ENCODE results near the gene POU6F2. TPM values are rescaled to one million over a fixed set of nuclear protein-coding genes. Genes with fewer than 3 reads are reported as not detected.

The POU6F2 gene
- total RNA-seq, 4 donors from 2014 or later, result not detected

DNA sequence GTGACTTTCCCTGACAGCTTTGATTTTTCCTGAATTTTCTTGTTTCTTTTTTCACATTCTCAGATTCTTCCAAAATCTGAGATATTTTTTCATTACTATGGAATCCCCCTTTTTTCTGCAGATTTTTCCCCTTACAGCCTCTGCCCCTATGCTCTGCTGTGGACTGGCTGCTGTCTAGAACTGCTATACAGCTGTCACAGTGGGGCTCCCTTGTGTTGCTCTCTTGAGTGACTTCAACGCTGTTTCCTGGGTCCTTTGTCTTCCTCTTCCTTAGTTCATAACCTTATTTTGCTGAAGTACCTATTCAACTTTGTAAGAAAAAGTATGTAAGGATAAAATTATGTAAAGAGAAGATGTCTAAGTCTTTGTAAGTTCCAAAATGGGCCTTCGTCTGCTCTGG, 354.4 kb downstream of the POU6F2 start:
- H3K4me3 ChIP-seq, result no peak overlapping the region
- H3K4me1 ChIP-seq, result no peaks in the 10 kb centered on the region
- intact Hi-C loops (cut with DNase I), result no loop called here
- H3K9me3 ChIP-seq, result no peaks in the 10 kb centered on the region
- TF ChIP-seq EP300 (IDR thresholded peaks at IDR 0.05) (no peak), POLR2AphosphoS5 (IDR thresholded peaks at IDR 0.05) (no peak), POLR2A (IDR thresholded peaks at IDR 0.05; ENCODE audit: low read depth) (no peak)
- TF ChIP-seq, protein P1, sequence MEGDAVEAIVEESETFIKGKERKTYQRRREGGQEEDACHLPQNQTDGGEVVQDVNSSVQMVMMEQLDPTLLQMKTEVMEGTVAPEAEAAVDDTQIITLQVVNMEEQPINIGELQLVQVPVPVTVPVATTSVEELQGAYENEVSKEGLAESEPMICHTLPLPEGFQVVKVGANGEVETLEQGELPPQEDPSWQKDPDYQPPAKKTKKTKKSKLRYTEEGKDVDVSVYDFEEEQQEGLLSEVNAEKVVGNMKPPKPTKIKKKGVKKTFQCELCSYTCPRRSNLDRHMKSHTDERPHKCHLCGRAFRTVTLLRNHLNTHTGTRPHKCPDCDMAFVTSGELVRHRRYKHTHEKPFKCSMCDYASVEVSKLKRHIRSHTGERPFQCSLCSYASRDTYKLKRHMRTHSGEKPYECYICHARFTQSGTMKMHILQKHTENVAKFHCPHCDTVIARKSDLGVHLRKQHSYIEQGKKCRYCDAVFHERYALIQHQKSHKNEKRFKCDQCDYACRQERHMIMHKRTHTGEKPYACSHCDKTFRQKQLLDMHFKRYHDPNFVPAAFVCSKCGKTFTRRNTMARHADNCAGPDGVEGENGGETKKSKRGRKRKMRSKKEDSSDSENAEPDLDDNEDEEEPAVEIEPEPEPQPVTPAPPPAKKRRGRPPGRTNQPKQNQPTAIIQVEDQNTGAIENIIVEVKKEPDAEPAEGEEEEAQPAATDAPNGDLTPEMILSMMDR (IDR thresholded peaks at IDR 0.05), result no peak
- DNase-seq (ENCODE audit: extremely low spot score), result no peak
- H3K27ac ChIP-seq (replicated peaks in 1 of 4), result no peak overlapping the region
- WGBS, result 79% methylated on average over 2 of the region's 2 CpGs
- H3K27me3 ChIP-seq, result peaks cover 0 to 4% (median 0%) of the 10 kb centered on the region in 4 donors
- no peaks in the 10 kb centered on the region for H3K36me3 ChIP-seq

GRCh38 chr7:39333701-39334100, 356.0 kb downstream of the POU6F2 start:
- intact Hi-C loops (cut with DNase I), result no loop called here
- no peak for TF ChIP-seq POLR2A (IDR thresholded peaks at IDR 0.05; ENCODE audit: low read depth)
- no peak for TF ChIP-seq POLR2AphosphoS5 (IDR thresholded peaks at IDR 0.05)
- TF ChIP-seq EP300 (IDR thresholded peaks at IDR 0.05), result no peak
- TF ChIP-seq, protein P1 (IDR thresholded peaks at IDR 0.05), result no peak
- no peak for DNase-seq (ENCODE audit: extremely low spot score)
- Histone ChIP-seq H3K27me3 (peaks cover 0 to 13% (median 0%) of the 10 kb centered on the region in 4 donors), H3K27ac (replicated peaks in 1 of 4) (no peak overlapping the region), H3K4me3 (no peak overlapping the region), H3K36me3 (no peaks in the 10 kb centered on the region), H3K9me3 (no peaks in the 10 kb centered on the region), H3K4me1 (no peaks in the 10 kb centered on the region)
- WGBS, result 89% methylated on average over 1 of the region's 1 CpG

DNA sequence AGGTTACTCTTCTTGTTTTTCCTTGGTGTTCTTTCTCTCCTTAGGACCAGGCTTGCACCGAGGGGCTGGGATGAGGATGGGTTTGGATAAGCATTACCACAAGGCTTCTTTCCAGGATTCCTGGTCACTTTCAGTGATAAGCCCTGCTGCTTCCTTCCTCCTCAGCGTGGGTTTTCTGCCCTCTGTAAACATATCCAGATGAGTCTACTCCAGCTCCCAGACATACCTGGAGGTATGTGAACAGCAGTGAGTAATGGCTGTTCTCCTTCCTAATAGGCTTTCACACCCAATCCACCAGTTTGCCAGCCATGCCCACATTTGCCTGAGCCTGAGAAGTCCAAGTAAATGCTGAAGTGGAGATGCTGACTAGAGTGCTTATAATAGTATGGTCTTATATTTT, 358.7 kb downstream of the POU6F2 start:
- intact Hi-C loops (cut with DNase I), result no loop called here
- Histone ChIP-seq H3K36me3 (no peaks in the 10 kb centered on the region), H3K4me3 (no peak overlapping the region), H3K4me1 (peaks cover 0 to 3% (median 0%) of the 10 kb centered on the region in 4 donors), H3K27me3 (peaks cover 0 to 15% (median 0%) of the 10 kb centered on the region in 4 donors), H3K27ac (replicated peaks in 1 of 4) (no peak overlapping the region), H3K9me3 (no peaks in the 10 kb centered on the region)
- no peak for DNase-seq (ENCODE audit: extremely low spot score)
- 64% methylated on average over 2 of the region's 2 CpGs for WGBS
- TF ChIP-seq EP300 (IDR thresholded peaks at IDR 0.05) (no peak), POLR2AphosphoS5 (IDR thresholded peaks at IDR 0.05) (no peak), POLR2A (IDR thresholded peaks at IDR 0.05; ENCODE audit: low read depth) (no peak)
- TF ChIP-seq, protein P1 (IDR thresholded peaks at IDR 0.05), result no peak

DNA sequence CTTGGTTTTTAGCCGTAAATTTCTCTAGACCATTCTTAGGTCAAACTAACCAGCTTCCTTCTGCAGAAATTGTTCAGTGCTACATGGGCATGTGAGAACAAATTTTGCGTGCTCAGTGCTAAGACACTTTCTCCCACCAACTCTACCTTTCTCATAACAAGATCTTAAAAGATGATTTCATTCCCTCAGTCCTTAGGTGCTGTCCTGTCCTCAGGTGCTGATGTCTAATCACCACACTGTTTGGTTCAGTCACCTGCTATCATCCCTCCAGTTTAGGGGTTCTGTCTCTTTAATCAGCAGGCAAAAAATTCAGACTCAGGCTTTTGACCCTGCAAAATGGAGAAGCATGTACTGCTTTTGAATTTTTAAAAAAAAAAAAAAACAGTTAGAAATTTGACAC, 361.0 kb downstream of the POU6F2 start:
- no peak for DNase-seq (ENCODE audit: extremely low spot score)
- WGBS, result 88% methylated on average over 2 of the region's 2 CpGs
- Histone ChIP-seq H3K27me3 (peaks cover 0 to 13% (median 0%) of the 10 kb centered on the region in 4 donors), H3K27ac (replicated peaks in 1 of 4) (no peak overlapping the region), H3K4me3 (no peak overlapping the region), H3K36me3 (no peaks in the 10 kb centered on the region), H3K9me3 (no peaks in the 10 kb centered on the region), H3K4me1 (peaks cover 0 to 3% (median 0%) of the 10 kb centered on the region in 4 donors)
- no peak for TF ChIP-seq POLR2AphosphoS5 (IDR thresholded peaks at IDR 0.05)
- no peak for TF ChIP-seq POLR2A (IDR thresholded peaks at IDR 0.05; ENCODE audit: low read depth)
- TF ChIP-seq, protein P1 (IDR thresholded peaks at IDR 0.05), result no peak
- TF ChIP-seq EP300 (IDR thresholded peaks at IDR 0.05), result no peak
- intact Hi-C loops (cut with DNase I), result no loop called here

- H3K4me3 ChIP-seq, result no peak overlapping the region
- H3K4me1 ChIP-seq, result peaks cover 0 to 3% (median 0%) of the 10 kb centered on the region in 4 donors
- intact Hi-C loops (cut with DNase I), result no loop called here
- peaks cover 0 to 13% (median 0%) of the 10 kb centered on the region in 4 donors for H3K27me3 ChIP-seq
- DNase-seq (ENCODE audit: extremely low spot score), result no peak
- H3K9me3 ChIP-seq, result no peaks in the 10 kb centered on the region
- TF ChIP-seq POLR2A (IDR thresholded peaks at IDR 0.05; ENCODE audit: low read depth) (no peak), POLR2AphosphoS5 (IDR thresholded peaks at IDR 0.05) (no peak), EP300 (IDR thresholded peaks at IDR 0.05) (no peak)
- TF ChIP-seq, protein P1 (IDR thresholded peaks at IDR 0.05), result no peak
- WGBS, result 94% methylated on average over 10 of the region's 10 CpGs
- no peaks in the 10 kb centered on the region for H3K36me3 ChIP-seq
- no peak overlapping the region for H3K27ac ChIP-seq (replicated peaks in 1 of 4)
These were observed 361.9 kb downstream of the POU6F2 start for GRCh38 chr7:39339591-39339990.
